Stomach (tissue), 4 donors: Measurements from ENCODE around the gene SLC51A.

ENCODE experiments used
- EP300 ChIP-seq: sonication (generic); formaldehyde crosslinking; IDR thresholded peaks from one replicate; pipeline ENCODE4 v1.6.1; 2017; ENCODE audit warnings: antibody characterized with exemption
- POLR2AphosphoS5 ChIP-seq, 3 donors: sonication (generic); formaldehyde crosslinking; IDR thresholded peaks; one replicate each; pipeline ENCODE4 v1.6.1; 2016; ENCODE audit warnings: antibody characterized with exemption in 3 of 3
- TF ChIP-seq, protein P1 (sequence below), 7 experiments: fragments of 450-650 bp in 4 of 7; fragments of 200-600 bp in 3 of 7; sonication (generic) in 3 of 7; IDR thresholded peaks; one replicate each; pipeline ENCODE4 v1.5.1; 2016 to 2019; ENCODE audit warnings: antibody characterized with exemption in 7 of 7, control low read depth in 2 of 7, mild to moderate bottlenecking in 1 of 7

DNA sequence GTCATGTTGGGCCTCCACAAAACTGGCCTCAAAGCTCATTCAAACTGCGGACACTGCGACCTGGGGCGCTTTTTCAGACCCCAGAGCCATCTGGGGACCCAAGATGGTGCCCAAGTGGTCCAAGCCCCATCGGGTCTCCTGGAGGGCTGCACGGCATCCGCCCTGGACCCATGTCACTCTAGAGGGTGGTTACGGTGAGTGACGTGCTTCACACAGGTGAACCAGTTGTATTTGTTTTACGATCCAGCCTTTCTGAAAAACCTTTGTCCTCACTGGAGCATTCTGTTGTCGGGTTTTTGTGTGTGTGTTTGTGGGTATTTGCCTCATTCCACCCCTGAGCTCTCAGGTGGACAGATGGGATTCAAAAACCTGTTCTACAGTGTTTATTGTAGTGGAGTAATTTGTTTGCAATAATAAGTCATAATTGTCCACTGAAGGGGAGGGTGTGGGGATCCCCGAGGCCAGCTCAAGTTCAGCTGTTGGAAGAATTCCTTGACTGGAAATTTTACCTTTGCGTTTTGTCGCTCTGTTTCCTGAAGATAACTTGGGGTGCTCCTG is 1.9 kb downstream of the SLC51A start:
- TF ChIP-seq, protein P1, sequence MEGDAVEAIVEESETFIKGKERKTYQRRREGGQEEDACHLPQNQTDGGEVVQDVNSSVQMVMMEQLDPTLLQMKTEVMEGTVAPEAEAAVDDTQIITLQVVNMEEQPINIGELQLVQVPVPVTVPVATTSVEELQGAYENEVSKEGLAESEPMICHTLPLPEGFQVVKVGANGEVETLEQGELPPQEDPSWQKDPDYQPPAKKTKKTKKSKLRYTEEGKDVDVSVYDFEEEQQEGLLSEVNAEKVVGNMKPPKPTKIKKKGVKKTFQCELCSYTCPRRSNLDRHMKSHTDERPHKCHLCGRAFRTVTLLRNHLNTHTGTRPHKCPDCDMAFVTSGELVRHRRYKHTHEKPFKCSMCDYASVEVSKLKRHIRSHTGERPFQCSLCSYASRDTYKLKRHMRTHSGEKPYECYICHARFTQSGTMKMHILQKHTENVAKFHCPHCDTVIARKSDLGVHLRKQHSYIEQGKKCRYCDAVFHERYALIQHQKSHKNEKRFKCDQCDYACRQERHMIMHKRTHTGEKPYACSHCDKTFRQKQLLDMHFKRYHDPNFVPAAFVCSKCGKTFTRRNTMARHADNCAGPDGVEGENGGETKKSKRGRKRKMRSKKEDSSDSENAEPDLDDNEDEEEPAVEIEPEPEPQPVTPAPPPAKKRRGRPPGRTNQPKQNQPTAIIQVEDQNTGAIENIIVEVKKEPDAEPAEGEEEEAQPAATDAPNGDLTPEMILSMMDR (IDR thresholded peaks at IDR 0.05): no peak
- TF ChIP-seq EP300: no peak
- TF ChIP-seq POLR2AphosphoS5 (IDR thresholded peaks at IDR 0.05): no peak
